Activated CD8-positive, alpha-beta memory T cell treated with anti-CD3 and anti-CD28 coated beads for 48 hours (primary cell): ENCODE measurements around the gene PCNX2.

Source experiments
- DNase-seq, 3 experiments: peaks; one replicate each; pipeline ENCODE4 v3.0.0-alpha.2; 2020; ENCODE audit warnings: low read depth in 2 of 3, low spot score in 2 of 3

Gene PCNX2

DNA sequence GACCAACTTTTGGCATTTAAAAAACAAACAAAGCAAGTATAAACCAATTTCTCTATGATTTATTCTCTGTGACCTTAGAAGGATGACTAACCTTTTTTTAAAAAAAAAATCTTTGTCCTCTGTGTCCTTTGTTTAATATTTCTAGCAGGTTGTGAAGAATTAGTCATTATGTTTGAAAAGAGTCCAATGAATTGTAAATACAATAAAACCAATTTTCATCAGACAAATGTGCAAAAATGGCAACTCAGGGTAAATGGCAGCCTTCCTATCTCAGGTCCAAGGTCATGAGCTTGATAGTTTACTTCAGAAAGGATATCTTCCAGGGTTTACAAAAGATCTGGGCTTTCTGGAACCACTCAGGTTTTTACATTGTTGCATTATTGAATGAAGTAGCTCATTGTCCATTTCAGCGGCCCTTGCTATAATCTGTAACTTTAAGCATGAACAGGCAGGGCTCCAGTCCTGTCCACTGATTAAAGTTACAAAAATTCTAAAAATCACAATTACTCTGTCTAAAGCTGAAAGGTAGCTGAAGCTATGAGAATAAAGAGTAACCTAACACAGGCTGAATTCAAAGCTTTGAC, 20.3 kb upstream of the PCNX2 start:
- DNase-seq, result no peak

DNA sequence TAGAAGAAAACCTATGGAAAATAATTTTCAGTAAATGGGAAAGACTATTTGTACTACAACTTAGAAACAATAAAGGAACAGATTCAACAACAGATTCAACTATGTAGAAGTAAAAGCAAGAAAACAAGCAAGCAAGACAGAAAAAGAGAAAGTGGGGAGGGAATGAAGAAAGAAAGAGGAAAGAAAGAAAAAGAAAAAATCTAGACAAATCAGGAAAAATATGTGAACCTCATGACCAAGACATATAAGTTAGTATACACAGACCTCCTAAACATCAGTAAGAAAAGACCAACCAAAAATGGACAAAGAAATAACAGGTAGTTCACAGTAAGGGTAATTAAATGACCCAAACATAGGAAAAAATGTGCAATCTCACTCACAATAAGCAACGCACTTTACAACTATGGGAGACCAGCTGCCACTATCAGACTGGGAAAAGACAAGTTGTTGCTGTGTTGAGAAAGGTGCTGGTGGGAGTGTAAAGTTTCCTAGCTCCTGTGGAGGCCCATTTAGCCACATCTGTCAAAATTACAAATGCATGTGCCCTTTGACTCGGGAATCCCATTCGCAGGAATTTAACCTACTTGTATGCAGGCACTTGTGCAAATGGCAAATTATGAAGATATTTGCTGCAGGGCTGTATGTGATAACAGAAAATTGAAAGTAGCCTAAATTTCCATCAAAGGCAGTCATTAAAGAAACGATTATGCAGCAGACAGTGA, 18.1 kb upstream of the PCNX2 start:
- no peak for DNase-seq

DNA sequence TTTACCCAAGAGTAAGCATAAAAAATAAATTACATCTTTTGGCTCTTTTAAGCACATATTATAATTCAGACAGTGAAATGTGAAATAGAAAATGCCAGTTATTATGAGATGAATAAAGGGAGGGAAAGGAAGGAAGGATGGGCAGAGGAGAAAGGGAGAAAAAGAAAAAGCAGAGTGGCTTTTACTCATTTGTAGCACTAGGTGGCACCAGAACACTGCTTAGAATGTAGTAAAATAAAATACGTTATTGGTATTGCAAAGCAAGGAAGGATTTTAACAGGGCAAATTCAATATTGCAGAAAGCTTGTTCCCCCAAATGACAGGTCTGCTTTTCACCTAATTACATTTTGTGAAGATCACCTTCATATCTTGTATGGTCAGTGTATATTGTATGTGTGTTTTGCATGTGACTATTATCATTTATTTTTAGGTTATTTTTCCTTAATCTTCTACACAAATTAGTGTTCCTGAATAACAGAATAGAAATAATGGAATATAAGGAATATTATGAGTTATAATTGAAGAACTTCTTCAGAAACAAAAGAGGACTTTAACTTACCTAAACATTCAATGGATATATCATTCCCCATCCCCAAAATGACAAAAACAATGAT, 9.1 kb upstream of the PCNX2 start:
- no peak for DNase-seq

DNA sequence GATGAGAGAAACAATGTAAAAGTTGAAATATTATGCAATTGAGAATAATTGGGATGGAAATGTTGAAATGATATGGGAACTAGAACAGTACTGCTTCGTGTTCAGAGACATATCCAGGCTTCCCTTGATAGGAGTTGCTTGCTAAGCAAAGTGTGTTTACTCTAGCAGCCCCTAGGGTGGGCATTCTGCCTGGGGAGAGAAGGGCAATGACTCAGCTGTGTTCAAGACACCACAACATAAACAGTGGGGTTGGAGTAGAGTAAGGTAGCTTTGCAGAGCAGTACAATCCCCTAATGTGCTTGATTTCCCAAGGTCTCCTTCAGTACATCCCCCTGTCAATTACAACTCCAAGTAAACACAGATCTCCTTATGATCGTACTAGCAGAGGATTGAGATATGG, 4.8 kb upstream of the PCNX2 start:
- DNase-seq, result no peak

DNA sequence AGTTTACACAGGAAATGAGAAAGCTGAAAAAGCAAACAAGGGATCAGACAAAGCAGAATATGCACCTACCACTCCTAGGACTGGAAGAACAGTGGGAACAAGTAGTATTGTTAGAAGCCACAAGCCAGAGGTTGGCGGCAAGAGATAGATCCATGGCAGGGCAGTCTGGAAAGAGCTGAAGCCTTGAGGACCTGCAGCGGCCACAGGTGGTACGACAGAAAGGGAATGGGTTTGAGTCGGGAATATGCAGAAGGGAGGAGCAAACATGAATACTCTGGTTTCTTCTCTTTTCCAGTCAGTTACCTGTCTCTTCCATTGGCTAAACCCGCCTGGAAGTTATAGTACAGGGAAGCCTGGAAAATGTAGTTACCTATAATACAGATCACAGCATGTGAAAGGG, 3.9 kb upstream of the PCNX2 start:
- no peak for DNase-seq

DNA sequence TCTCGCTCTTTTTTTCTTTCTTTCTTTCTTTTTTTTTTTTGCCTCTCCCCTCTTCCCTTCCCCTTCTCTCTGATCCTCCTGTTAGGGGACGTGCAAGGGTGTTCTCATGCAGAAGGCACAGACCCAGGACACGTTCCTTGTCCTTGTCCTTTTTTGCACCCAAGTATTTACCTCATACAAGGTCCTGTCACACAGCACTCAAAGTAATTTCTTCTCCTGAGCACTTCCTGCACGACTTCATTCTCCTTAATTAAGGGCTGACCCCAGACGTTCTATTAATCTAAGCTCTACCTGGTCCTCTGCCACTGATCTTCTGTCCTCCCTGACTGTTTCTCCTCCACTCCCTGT, 424 bp upstream of the PCNX2 start:
- no peak for DNase-seq

DNA sequence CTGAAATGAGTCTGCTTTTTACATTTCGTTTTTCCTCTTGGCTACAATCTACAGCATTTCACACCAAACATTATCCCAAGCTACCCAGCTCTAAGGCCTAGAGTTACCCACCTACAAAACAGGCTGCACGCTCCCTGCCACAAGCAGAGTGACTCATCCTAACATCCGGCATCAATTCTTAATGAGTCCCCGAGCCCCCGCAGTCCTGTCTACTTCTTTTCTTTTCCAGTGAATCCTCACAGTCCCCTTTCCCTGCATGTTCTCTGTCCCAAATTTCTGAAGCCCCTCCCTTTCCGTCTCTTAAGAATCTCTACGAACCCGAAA, 650 bp downstream of the PCNX2 start:
- no peak for DNase-seq

DNA sequence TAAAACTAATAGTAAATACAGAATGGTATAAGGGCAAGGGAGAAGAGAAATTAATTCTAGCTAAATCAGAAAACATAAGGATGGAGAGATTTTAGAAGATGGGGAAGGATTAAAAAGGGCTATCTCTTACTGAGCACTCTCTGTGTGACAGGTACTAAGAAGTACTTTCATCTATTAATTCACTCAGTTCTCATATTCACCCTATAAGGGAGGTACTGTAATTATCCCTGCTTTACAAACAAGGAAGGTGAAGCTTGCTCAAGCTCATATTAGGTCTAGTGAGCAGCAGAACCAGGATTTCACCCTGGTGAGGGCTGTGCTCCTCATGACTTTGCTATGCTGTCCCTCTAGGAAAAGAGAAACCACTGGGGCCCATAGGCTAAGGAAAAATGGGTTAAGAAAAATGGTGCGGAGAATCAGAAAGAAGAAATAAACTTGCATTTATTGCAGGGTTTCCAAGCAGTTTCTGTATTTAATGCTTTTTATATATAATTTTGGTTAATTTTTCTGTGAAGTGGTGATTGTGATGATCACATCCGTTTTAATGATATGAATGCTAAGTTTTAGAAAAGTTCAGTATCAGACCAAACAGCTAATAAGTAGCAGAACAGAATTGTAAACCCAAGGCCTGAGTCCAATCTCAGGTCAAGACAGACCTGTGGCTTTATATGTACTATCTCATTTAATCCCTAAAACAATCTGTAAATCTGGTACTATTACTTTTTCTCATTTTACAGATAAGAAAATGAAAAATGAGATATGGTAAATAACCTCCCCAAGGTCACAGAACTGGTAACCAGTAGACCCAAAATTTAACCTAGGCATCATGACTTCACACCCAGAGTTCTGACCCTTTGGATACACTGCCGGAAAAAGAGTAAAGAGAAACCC, 1.7 kb downstream of the PCNX2 start:
- no peak for DNase-seq

DNA sequence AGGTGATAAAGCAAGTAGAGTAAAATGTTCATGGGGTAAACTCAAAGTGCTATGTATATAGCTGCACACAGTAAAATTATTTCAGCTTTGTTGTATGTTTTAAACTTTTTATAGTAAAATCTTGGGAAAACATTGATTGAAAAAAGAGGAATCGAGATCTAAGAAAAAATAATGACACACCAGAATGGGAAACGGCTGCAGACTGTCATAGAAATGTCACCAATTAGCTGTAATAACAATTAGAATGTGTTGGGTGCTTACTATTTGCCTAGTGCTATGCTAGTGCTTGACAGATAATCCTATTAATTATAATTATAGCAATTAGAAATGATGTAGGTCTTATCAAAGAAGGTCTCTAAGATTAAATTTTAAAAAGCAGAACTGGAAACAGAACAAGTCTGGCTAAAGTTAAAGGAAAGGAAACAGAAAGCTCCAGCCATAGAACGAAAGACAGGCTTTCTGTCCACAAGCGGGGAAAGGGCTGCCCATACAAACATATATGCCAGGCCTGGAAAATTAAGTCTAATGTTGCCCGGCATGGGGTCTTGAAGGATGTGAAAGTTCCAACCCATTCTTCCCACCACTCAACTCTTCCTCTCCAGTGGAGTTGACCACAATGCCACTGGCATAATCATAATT, 5.0 kb downstream of the PCNX2 start:
- no peak for DNase-seq

DNA sequence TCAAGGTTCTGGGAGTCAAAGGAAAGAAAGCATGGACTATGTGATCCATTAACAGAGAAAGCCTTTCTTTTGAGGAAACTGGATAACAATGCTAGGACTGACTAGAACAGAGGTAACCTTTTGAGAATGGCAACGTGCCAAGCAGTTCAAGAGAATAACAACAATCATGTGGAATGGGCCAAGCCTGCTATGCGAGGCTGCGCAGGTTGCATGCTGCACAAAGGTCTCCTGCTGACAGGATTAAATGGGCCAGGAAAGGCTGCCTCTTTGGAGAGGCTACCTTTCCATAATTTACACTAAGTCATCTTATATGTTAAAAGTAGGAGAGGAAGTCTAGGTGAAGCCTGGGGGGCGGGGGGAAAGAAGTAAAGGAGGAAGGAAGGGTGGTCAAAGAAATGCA, 5.8 kb downstream of the PCNX2 start:
- DNase-seq, result no peak

DNA sequence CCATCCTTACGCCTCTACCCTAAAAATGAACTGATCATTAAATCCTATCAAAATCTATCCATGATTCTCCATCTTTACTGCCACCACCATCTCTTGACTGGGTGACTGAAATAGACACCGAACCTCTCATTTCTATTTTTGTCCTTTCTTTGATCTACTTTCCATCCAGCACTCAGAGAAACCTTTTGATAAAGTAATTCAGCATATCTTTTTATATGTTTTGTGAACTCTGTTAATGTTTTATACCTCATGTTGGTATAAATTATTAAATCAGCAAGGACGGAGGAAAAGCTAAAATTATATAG, 13.0 kb downstream of the PCNX2 start:
- no peak for DNase-seq

DNA sequence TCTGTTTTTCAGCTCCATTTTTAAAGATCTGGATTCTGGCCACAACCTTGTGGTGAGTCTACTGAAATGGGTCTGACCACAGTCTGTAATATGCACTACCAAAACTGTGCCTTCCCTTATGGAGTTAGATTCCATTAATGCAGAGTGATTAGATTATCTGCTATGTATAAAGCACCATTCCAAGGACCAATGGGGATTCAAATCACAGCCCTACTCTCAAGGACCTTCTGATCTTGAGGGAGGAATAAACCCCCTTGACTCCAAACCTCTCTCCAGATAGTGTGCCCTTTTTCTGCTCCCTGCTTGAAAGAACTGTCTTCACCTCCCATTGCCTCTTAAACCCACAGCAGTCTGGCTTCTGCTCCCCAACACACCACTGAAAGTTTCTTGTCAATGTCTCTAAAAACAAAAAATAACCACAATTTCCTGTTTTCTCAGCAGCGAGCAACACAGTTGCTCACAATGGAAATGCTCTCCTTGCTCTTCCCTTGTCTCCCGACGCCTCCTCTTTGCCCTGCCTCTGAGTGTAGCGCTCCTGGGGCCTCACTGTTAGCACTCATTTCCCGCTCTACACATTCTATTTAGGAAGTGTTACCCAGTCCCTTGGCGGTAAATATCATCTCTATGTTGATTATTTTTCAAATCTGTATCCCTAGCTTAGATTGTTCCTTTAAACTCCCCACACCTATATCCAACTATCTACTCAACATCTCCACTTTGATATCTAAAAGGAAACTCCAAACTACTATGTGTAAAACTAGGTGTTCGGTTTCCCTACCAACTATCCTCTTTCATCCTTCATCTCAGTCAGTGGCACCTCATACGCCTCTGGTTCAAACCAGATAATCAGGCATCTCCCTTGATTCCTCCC, 13.6 kb downstream of the PCNX2 start:
- DNase-seq, result no peak

DNA sequence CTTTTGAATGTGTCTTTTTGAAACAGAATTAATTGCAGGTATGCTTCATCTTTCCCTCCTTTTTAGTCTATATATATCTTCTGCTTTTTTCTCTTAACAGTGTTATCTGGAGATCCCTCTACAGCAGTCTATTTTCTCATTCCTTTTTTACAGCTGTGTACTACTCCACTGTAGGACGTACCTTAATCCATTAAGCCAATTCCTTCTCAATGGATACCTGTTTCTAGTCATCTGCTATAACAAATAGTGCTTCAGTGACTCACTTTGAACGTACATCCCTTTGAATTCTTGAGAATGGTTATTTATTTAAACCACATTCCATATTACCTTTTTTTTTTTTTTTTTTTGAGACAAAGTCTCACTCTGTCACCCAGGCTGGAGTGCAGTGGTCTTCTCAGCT, 15.6 kb downstream of the PCNX2 start:
- DNase-seq, result no peak

DNA sequence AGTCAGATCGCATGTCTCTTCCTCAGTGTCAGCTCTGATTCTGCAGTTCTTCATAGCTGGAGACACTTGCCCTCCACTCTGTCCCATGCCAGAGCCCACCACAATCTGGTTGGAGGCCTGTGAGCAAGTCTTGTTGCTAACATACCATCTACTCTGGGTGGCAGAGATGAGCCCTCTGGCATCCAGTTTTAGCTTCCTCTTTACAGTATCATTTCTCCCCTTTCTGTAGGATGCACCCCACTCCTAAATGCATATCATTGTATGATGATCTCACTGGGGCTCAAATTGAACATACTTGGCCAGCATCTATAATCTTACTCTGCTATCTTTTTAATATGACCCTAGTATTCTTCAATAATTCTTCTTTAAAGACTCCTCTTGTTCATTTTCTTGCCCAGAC, 16.9 kb downstream of the PCNX2 start:
- DNase-seq, result no peak

DNA sequence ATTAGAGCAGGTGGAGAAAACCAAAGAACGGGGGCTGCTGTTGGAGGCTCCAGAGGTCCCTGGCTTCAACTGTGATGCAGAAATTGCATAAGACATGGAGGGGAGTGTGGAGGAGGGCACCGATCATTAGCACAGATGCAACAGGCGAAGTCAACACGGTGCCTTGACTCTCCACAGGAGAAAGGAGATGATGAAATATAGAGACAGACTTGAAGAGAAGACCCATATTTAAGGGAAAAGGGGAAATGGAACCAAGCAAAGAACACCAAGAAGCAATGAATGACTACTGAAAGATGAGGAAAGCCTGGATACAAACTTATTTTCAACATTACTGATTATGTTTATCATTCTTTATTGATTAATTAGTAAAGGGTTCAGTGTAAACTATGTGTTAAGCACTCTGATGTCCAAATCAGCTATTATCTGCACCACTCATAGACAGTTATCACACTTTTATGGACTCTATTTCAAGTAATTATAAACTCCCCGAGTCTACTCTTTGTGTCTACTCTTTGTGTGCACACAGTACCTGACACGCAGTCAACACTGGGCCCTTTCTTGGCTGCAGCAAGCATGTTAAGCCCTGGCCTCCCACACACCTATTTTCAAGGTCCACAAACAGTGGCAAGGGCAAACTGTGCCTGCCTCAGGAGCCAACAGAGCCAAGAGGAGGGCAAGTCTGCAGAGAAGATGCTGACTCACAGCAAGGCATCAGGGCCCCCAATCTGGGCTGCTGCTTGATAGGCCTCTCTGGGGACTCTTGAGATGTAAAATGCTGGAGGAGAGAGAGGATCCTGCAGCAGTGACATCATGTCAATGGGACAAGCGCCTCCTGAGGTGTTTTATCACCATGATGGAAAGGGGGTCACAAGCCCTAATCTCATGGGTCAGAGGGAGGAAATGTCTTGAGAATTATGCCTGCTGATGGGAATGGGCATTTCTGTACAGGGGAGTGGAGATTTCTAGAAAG, 17.6 kb downstream of the PCNX2 start:
- no peak for DNase-seq

DNA sequence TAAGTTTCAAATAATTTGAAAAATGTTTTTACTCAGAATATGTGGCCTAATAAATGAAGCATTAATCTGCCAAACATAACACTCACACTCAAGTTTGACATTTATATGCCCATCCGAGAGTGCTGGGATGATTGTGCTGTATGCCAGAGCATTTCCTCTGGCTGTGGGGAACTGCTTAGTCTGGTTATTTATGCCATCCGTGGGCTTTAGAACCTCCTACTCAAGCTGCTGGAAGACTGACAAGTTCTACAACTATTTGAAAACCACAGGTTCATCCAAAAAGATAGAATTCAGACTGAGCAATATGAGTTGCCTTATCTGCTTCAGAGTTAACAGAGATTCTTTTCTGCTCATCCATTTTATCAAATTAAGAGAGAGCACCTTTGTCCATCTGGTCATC, 25.9 kb downstream of the PCNX2 start:
- no peak for DNase-seq

DNA sequence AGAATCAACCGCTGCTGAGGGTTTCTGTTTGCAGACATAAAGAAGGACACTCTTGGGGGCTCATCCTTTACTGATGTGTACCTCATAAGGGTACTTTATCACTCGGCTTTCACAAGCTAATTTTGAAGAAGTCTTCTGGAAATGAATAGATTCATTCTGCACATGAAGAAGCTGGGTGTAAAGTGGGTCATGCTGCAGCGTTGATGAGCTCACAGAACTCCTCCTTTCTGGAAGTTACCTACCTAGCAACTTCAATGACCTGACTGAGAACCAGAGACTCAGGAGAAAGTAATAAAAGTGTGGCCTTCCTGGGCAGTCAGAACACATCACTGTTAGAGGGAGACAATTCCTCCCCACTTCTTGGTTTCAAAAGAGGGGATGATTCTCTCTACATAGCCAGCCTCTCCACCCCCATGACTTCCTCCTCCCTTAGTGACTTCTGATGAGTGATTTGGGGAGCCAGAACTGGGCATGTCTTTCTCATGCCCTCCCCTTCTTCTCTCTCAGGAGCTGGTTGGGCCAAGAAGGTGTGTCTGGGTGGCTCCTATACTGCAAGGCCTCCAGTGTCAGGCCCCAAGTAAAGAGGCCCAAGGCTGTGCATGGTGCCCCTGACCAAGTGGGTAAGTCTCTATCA, 27.0 kb downstream of the PCNX2 start:
- no peak for DNase-seq

DNA sequence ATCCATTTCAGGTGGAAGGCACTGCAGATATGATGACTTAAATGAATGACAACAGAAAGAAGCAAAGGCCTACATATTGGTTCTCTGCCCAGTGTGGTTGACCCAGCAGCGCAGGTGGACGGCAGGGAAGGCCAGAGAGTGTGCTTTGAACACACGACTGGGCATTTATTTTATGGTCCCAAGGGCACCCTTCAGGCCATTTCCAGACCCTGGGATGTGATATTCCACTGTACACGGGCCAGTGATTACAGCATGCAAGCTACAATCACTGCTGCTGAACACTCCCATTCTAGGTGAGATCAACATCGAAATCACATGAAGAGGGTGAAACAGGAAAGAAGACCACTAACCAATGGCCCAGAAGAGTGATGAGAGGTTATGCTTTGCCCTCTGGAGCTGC, 33.8 kb downstream of the PCNX2 start:
- DNase-seq, result no peak

DNA sequence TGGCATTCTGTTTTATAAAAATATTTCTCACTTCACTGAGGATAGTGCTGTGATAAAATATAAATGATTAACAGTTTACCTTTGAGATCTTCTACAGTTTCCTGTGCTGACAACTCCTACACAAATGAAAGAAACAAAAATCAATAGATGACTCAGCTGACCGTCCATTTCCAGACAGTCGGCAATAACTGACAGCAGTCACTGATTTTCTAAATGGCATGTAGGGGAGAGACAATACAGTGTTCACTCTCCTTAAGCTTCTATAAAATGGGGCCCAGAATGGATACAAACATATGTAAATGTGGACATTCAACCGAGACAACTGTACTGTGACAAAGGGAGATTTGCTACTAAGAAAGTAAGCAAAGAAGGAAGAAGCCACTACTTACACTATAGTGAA, 34.3 kb downstream of the PCNX2 start:
- no peak for DNase-seq
